Fibroblast of villous mesenchyme (primary cell): Measurements from ENCODE around the gene WDR70. TPM values are rescaled to one million over a fixed set of nuclear protein-coding genes. Genes with fewer than 3 reads are reported as not detected.
A peak's percentile ranks its signal among the peaks of the same experiment; 100 is the strongest.

Experiments used
- DNase-seq: peaks from one replicate; pipeline ENCODE4 v3.0.0-alpha.2; 2010; ENCODE audit warnings: low read depth
- H3K4me3 ChIP-seq: 2 replicates; pipeline ENCODE4 v1.5.1; 2011; ENCODE audit warnings: low read depth, mild to moderate bottlenecking, low read length
- total RNA-seq: library from RNA; depleted of rRNA; stranded (reverse); fragments of >200 nt; gene quantifications from 2 replicates; pipeline ENCODE4 v1.2.3, GENCODE V29; 2012
- TF ChIP-seq, protein P1 (sequence below): IDR thresholded peaks from 2 replicates; pipeline ENCODE4 v1.5.1; 2012; ENCODE audit warnings: low read depth, mild to moderate bottlenecking, low read length; ENCODE audit not compliant: insufficient read depth

WDR70 gene
- total RNA-seq, 1 donor = 29.4 TPM

DNA sequence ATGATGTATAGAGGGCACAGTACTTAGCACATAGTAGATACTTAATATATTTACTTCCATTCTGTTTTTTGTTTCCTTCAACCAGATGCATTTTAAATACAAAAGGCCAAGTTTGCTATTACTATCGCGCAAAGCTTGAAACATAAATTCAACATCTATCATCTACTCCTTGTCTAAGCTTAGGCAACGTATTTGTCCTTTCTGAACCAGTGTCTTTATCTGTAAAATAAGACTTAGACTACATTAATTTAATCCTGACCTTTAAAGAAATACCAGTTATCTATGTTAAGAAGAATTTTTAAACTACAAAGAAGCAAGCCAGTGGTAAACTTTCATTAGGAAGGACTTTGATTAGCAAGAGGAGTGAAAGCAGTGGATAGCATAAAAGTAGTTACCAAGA lies 173.0 kb downstream of the WDR70 start:
- no peak overlapping the region for H3K4me3 ChIP-seq
- TF ChIP-seq, protein P1, sequence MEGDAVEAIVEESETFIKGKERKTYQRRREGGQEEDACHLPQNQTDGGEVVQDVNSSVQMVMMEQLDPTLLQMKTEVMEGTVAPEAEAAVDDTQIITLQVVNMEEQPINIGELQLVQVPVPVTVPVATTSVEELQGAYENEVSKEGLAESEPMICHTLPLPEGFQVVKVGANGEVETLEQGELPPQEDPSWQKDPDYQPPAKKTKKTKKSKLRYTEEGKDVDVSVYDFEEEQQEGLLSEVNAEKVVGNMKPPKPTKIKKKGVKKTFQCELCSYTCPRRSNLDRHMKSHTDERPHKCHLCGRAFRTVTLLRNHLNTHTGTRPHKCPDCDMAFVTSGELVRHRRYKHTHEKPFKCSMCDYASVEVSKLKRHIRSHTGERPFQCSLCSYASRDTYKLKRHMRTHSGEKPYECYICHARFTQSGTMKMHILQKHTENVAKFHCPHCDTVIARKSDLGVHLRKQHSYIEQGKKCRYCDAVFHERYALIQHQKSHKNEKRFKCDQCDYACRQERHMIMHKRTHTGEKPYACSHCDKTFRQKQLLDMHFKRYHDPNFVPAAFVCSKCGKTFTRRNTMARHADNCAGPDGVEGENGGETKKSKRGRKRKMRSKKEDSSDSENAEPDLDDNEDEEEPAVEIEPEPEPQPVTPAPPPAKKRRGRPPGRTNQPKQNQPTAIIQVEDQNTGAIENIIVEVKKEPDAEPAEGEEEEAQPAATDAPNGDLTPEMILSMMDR = no peak
- peak; percentile 33 for DNase-seq

DNA sequence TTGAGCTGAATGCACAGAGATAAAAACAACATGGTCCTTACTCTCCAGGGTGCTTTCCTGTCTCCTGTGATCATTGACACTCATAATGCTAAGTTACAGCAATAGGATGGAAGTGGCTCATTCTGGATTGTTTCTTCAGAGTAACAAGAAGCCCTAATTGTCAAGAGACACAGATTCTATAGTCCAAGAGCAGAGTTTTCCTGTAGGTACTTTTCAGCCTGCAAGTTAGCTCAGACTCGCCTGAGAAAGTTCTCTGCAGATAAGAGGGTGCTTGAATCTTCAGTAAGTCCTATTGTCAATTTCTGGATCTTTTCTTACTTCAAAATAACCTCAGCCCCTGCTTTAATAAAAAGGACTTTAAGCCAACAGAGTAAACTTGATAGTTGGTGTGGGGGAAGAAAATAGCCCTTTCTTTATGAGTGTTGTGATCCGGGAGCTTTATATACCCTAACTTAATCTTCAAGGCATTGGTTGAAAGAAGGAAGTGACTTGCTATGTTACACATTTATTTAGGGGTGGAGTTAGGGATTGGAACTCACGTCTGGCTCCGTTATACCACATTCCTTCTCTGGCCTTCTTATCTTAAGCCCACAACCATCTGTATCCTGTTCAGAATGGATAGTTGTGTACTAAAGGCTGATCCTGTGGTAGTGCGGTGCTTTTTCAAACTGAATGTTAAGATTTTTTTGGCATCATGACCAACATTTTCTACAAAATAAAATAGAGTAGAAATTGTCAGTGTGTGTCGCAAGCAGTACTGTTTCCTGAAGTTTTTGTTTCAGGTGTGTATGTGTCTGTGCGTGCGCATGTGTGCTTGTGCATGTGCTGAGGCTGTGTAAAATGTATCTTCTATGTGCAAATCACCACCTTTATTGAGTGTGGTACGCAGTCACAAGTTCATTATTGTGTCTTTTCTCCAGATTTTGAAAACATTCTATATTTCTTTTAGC lies 173.9 kb downstream of the WDR70 start:
- TF ChIP-seq, protein P1 = no peak
- H3K4me3 ChIP-seq = peak overlapping the region; percentile 21
- DNase-seq = peak; percentile 98

DNA sequence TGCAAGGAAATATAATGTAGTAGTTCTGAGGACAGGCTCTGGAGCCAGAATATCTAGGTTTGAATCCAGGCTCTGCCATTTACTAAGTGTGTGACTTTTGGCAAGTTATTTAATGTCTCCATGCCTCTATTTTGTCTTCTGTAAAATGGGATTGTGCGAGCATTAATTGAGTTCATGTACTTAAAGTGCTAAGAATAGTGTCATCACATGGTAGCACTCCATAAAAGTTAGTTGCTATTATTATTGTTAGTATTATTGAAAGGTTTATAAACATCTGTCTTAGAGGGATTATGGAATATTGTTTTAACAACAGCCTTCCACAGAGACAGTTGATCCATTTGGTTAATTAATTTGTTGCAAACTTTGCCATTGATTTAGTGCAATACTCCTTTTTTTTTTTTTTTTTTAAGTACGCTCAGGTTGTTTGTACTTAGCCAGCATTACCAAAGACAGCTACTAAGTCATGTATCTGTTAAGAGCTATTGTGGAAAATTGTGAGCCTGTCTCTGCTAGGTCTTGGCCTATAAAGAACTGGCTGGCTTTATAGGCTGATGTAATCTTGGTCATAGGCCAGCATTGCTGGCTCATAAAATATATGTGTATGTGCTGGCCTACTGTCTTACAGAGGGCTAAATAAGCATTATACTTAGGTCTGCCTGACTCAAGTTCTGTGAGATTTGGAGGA lies 174.7 kb downstream of the WDR70 start:
- no peak overlapping the region for H3K4me3 ChIP-seq
- TF ChIP-seq, protein P1 = no peak
- DNase-seq = peak; percentile 92

DNA sequence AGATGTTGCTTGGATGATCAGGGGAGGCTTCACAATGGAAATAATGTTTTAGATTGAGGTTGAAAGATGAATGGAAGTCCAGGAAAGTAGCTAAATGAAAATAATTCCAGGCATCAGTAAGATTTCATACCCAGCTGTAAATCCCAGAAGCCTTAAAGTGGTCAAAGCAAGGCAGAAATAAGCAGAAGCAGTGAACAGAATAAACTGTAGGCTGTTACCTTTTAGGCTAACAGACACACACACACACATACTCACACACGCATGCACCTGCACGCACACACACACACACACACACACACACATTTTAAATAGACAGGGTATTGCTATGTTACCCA lies 175.3 kb downstream of the WDR70 start:
- TF ChIP-seq, protein P1 = no peak
- DNase-seq = no peak
- no peak overlapping the region for H3K4me3 ChIP-seq

DNA sequence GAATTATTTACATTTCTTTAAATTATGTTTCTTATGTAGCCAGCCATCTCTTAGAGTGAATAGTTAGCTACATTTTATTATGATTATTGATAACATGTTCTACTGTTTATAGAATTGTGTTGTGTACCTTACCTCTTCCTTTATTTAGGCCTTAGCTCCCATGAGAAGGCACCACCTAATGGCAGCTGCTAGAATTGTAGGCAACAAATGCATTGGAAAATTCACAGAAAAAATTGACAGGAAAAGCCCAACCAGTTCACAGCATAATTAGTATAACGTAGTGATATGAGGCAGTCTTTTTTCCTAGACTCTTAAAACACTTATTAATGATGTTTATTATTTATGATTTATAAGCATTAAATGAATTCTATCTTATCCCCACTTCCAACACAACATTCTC lies 175.8 kb downstream of the WDR70 start:
- peak; percentile 19 for DNase-seq
- H3K4me3 ChIP-seq = no peak overlapping the region
- TF ChIP-seq, protein P1 = peak; percentile 52

DNA sequence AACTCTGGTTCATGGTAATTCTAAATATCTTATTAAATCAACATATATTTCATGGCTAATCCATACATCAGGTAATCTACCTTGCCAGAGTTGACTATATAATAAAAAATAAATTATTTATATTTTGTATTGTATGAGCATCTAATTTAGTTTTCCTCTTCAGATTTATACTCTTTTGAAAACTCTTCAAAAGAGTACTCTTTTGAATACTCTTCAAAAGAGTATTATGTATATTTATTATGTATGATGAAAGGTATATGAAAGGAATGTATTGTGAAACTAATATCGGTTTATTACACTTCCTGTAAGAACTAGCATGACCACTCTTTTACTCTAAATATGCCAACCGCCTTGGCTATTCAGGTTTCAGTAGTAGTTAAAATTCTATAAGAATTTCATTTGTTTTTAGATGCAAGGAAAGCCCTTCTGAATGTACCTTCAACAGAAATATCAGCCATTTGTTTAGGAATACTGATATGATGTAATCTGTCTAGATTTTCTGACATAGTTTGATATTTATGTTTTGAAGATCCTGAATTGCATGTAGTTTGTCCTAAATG lies 178.7 kb downstream of the WDR70 start:
- TF ChIP-seq, protein P1 = no peak
- no peak for DNase-seq
- no peak overlapping the region for H3K4me3 ChIP-seq
